Subcutaneous abdominal adipose tissue (tissue), 5 donors: Measurements from ENCODE around the gene KRT12.
A peak's percentile ranks its signal among the peaks of the same experiment; 100 is the strongest.

Source experiments
- H3K27ac ChIP-seq: one replicate; pipeline ENCODE4 v1.7.0; 2013; ENCODE audit warnings: low read depth, mild to moderate bottlenecking, inconsistent platforms, low read length, moderate library complexity
- H3K27me3 ChIP-seq, 5 donors: one replicate each; pipeline ENCODE4 v1.7.0; 2013; ENCODE audit warnings: low read length in 5 of 5, inconsistent platforms in 1 of 5; ENCODE audit not compliant: control insufficient read depth in 5 of 5, insufficient read depth in 4 of 5
- H3K36me3 ChIP-seq, 5 donors: one replicate each; pipeline ENCODE4 v1.7.0; 2013; ENCODE audit warnings: low read length in 5 of 5; ENCODE audit not compliant: control insufficient read depth in 5 of 5, insufficient read depth in 5 of 5
- H3K4me1 ChIP-seq, 5 donors: one replicate each; pipeline ENCODE4 v1.7.0; 2013; ENCODE audit warnings: low read length in 5 of 5, mild to moderate bottlenecking in 3 of 5, moderate library complexity in 1 of 5; ENCODE audit not compliant: control insufficient read depth in 5 of 5, insufficient read depth in 5 of 5
- H3K4me3 ChIP-seq, 5 donors: one replicate each; pipeline ENCODE4 v1.7.0; 2013; ENCODE audit warnings: low read length in 5 of 5, low read depth in 1 of 5
- H3K9ac ChIP-seq, 5 donors: one replicate each; pipeline ENCODE4 v1.7.0; 2013; ENCODE audit warnings: low read length in 5 of 5, mild to moderate bottlenecking in 4 of 5, moderate library complexity in 3 of 5
- H3K9me3 ChIP-seq, 5 donors: one replicate each; pipeline ENCODE4 v1.7.0; 2013; ENCODE audit warnings: low read length in 5 of 5; ENCODE audit not compliant: control insufficient read depth in 5 of 5
- donor health status: healthy.
- donor health status: healthy.
- donor health status: healthy.
- donor health status: healthy.
- donor health status: healthy.

The KRT12 gene

GRCh38 chr17:40828454-40829044, 38.5 kb downstream of the KRT12 start:
- no peak overlapping the region for H3K4me3 ChIP-seq
- no peaks in the 10 kb centered on the region for H3K9me3 ChIP-seq
- no peaks in the 10 kb centered on the region for H3K27me3 ChIP-seq
- H3K4me1 ChIP-seq, result peaks cover 0 to 10% (median 0%) of the 10 kb centered on the region in 5 donors
- H3K9ac ChIP-seq, result no peak overlapping the region
- no peak overlapping the region for H3K27ac ChIP-seq
- no peaks in the 10 kb centered on the region for H3K36me3 ChIP-seq

GRCh38 chr17:40827746-40828453, 39.1 kb downstream of the KRT12 start:
- Histone ChIP-seq H3K27me3 (no peaks in the 10 kb centered on the region), H3K9ac (no peak overlapping the region)

GRCh38 chr17:40825599-40825998, 41.4 kb downstream of the KRT12 start:
- H3K9ac ChIP-seq, result no peak overlapping the region
- peaks cover 0 to 7% (median 2%) of the 10 kb centered on the region in 5 donors for H3K4me1 ChIP-seq
- no peaks in the 10 kb centered on the region for H3K27me3 ChIP-seq
- H3K4me3 ChIP-seq, result no peak overlapping the region
- no peaks in the 10 kb centered on the region for H3K9me3 ChIP-seq
- H3K27ac ChIP-seq, result no peak overlapping the region
- peaks cover 0 to 5% (median 0%) of the 10 kb centered on the region in 5 donors for H3K36me3 ChIP-seq

More at GRCh38 chr17:40827746-40828453, 39.1 kb downstream of the KRT12 start:
- H3K27ac ChIP-seq, result no peak overlapping the region
- H3K4me1 ChIP-seq, result peaks cover 0 to 10% (median 0%) of the 10 kb centered on the region in 5 donors
- no peaks in the 10 kb centered on the region for H3K36me3 ChIP-seq
- no peak overlapping the region for H3K4me3 ChIP-seq
- H3K9me3 ChIP-seq, result no peaks in the 10 kb centered on the region

- Histone ChIP-seq H3K36me3 (peaks cover 0 to 5% (median 0%) of the 10 kb centered on the region in 5 donors), H3K9ac (no peak overlapping the region), H3K9me3 (no peaks in the 10 kb centered on the region), H3K27me3 (no peaks in the 10 kb centered on the region), H3K27ac (no peak overlapping the region), H3K4me3 (no peak overlapping the region), H3K4me1 (peaks cover 3 to 19% (median 12%) of the 10 kb centered on the region in 5 donors)
Observed at GRCh38 chr17:40824015-40824832, 42.8 kb downstream of the KRT12 start.

- H3K9ac ChIP-seq, result no peak within 1 kb of the TSS
- no peak within 1 kb of the TSS for H3K27ac ChIP-seq
- peaks cover 3 to 25% (median 18%) of the 10 kb centered on the region in 5 donors for H3K4me1 ChIP-seq
- no peaks in the 10 kb centered on the region for H3K27me3 ChIP-seq
- no peaks in the 10 kb centered on the region for H3K9me3 ChIP-seq
- H3K4me3 ChIP-seq, result no peak within 1 kb of the TSS
- H3K36me3 ChIP-seq, result peaks cover 0 to 8% (median 2%) of the 10 kb centered on the region in 5 donors
Observed at GRCh38 chr17:40822132-40822812, 44.8 kb downstream of the KRT12 start, which contains the start of gene KRT10. KRT10 (minus strand) TSS chr17:40822614; CDS start chr17:40822585, 29 bp downstream.

GRCh38 chr17:40821536-40821935, 45.5 kb downstream of the KRT12 start:
- Histone ChIP-seq H3K36me3 (peaks cover 0 to 15% (median 7%) of the 10 kb centered on the region in 5 donors), H3K27me3 (no peaks in the 10 kb centered on the region), H3K9me3 (no peaks in the 10 kb centered on the region), H3K9ac (no peak overlapping the region), H3K27ac (no peak overlapping the region), H3K4me3 (no peak overlapping the region), H3K4me1 (peaks cover 3 to 25% (median 18%) of the 10 kb centered on the region in 5 donors)

GRCh38 chr17:40820228-40820838, 46.7 kb downstream of the KRT12 start:
- Histone ChIP-seq H3K9me3 (no peaks in the 10 kb centered on the region), H3K9ac (no peak overlapping the region), H3K36me3 (peaks cover 0 to 16% (median 7%) of the 10 kb centered on the region in 5 donors), H3K4me1 (peaks cover 3 to 25% (median 18%) of the 10 kb centered on the region in 5 donors), H3K27ac (no peak overlapping the region), H3K27me3 (no peaks in the 10 kb centered on the region), H3K4me3 (peak overlapping the region in 1 of 5 donors; percentile 75)

- Histone ChIP-seq H3K27ac (peak overlapping the region; percentile 91), H3K9ac (peak overlapping the region; percentile 25 to 84 (median 76)), H3K4me1 (peaks cover 3 to 25% (median 18%) of the 10 kb centered on the region in 5 donors), H3K27me3 (no peaks in the 10 kb centered on the region), H3K36me3 (peaks cover 0 to 16% (median 7%) of the 10 kb centered on the region in 5 donors), H3K4me3 (peak overlapping the region; percentile 58 to 84 (median 75)), H3K9me3 (no peaks in the 10 kb centered on the region)
Observed at GRCh38 chr17:40819528-40820125, 47.4 kb downstream of the KRT12 start.
